Neural crest cell (in vitro differentiated cells): ENCODE data around the gene AMOTL2. TPM values are rescaled to one million over a fixed set of nuclear protein-coding genes. Genes with fewer than 3 reads are reported as not detected.

Experiments used
- DNase-seq: peaks from one replicate; pipeline ENCODE4 v3.0.0; 2021; ENCODE audit warnings: low read depth, mixed read lengths, low spot score
- H3K27ac Mint-ChIP-seq: one replicate; pipeline ENCODE4 v1.8.0; 2021; ENCODE audit warnings: mild to moderate bottlenecking, mixed read lengths; ENCODE audit not compliant: unreplicated experiment
- H3K27me3 Mint-ChIP-seq: 2 replicates; pipeline ENCODE4 v1.8.0; 2021; ENCODE audit warnings: low read depth, mild to moderate bottlenecking, mixed read lengths
- H3K36me3 Mint-ChIP-seq: 2 replicates; pipeline ENCODE4 v1.8.0; 2021; ENCODE audit warnings: low read depth, mild to moderate bottlenecking, mixed read lengths
- H3K4me1 Mint-ChIP-seq: 2 replicates; pipeline ENCODE4 v1.8.0; 2021; ENCODE audit warnings: mixed read lengths
- H3K4me3 Mint-ChIP-seq: one replicate; pipeline ENCODE4 v1.8.0; 2021; ENCODE audit warnings: mild to moderate bottlenecking, mixed read lengths
- H3K9me3 Mint-ChIP-seq: 2 replicates; pipeline ENCODE4 v1.8.0; 2021; ENCODE audit warnings: mixed read lengths
- long read RNA-seq: library from polyadenylated mRNA; unstranded; transcript quantifications from one replicate; pipeline ENCODE4 v2.0.0, GENCODE V29; 2020
- total RNA-seq: library from RNA; stranded (reverse); gene quantifications from 2 replicates; pipeline ENCODE4 v1.2.1, GENCODE V29; 2021
- TF ChIP-seq, protein P1 (sequence below): fragments of 200-600 bp; sonication (generic); conservative IDR thresholded peaks from 2 replicates; pipeline ENCODE4 v1.5.0; 2021; ENCODE audit warnings: antibody characterized with exemption, mild to moderate bottlenecking

Gene AMOTL2
- 55.6 and 59.5 TPM in 2 replicates for total RNA-seq
- long read RNA-seq, full-length matches to known transcripts, result 1 of 4 reads
- long read RNA-seq, partial matches to known transcripts, result 2 of 4 reads
- long read RNA-seq, other reads (novel, unspliced or antisense), result 1 of 4 reads

- Mint-ChIP-seq H3K27me3 (peaks cover 23% of the 10 kb centered on the region), H3K4me1 (peaks cover 55% of the 10 kb centered on the region), H3K9me3 (no peaks in the 10 kb centered on the region), H3K27ac (peak within 1 kb of the TSS; percentile 100), H3K36me3 (peaks cover 16% of the 10 kb centered on the region), H3K4me3 (peak within 1 kb of the TSS; percentile 97)
- TF ChIP-seq, protein P1, sequence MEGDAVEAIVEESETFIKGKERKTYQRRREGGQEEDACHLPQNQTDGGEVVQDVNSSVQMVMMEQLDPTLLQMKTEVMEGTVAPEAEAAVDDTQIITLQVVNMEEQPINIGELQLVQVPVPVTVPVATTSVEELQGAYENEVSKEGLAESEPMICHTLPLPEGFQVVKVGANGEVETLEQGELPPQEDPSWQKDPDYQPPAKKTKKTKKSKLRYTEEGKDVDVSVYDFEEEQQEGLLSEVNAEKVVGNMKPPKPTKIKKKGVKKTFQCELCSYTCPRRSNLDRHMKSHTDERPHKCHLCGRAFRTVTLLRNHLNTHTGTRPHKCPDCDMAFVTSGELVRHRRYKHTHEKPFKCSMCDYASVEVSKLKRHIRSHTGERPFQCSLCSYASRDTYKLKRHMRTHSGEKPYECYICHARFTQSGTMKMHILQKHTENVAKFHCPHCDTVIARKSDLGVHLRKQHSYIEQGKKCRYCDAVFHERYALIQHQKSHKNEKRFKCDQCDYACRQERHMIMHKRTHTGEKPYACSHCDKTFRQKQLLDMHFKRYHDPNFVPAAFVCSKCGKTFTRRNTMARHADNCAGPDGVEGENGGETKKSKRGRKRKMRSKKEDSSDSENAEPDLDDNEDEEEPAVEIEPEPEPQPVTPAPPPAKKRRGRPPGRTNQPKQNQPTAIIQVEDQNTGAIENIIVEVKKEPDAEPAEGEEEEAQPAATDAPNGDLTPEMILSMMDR, result no peak
- DNase-seq, result peak; percentile 80
These were observed at the start of gene AMOTL2 for GRCh38 chr3:134374105-134374790. TSS of gene AMOTL2 (minus strand) at chr3:134374447. CDS start at chr3:134371433, 3,014 bp downstream.

GRCh38 chr3:134423153-134423552 is 48.9 kb upstream of the AMOTL2 start:
- TF ChIP-seq, protein P1, result no peak
- no peak overlapping the region for H3K4me3 Mint-ChIP-seq
- H3K4me1 Mint-ChIP-seq, result peaks cover 10% of the 10 kb centered on the region
- H3K27me3 Mint-ChIP-seq, result peaks cover 7% of the 10 kb centered on the region
- H3K9me3 Mint-ChIP-seq, result peaks cover 3% of the 10 kb centered on the region
- no peak for DNase-seq
- no peaks in the 10 kb centered on the region for H3K36me3 Mint-ChIP-seq
- no peak overlapping the region for H3K27ac Mint-ChIP-seq

- H3K27me3 Mint-ChIP-seq, result peaks cover 7% of the 10 kb centered on the region
- no peak for DNase-seq
- peaks cover 3% of the 10 kb centered on the region for H3K9me3 Mint-ChIP-seq
- TF ChIP-seq, protein P1, result no peak
- H3K36me3 Mint-ChIP-seq, result no peaks in the 10 kb centered on the region
- H3K4me3 Mint-ChIP-seq, result no peak overlapping the region
- H3K27ac Mint-ChIP-seq, result no peak overlapping the region
- peaks cover 10% of the 10 kb centered on the region for H3K4me1 Mint-ChIP-seq
These were observed 45.7 kb upstream of the AMOTL2 start for GRCh38 chr3:134419960-134420321.

GRCh38 chr3:134419214-134419959 is 45.1 kb upstream of the AMOTL2 start:
- no peak for DNase-seq

GRCh38 chr3:134409041-134409440 is 34.8 kb upstream of the AMOTL2 start:
- no peaks in the 10 kb centered on the region for H3K36me3 Mint-ChIP-seq
- peaks cover 2% of the 10 kb centered on the region for H3K9me3 Mint-ChIP-seq
- TF ChIP-seq, protein P1, result no peak
- no peak for DNase-seq
- H3K4me3 Mint-ChIP-seq, result no peak overlapping the region
- no peak overlapping the region for H3K27ac Mint-ChIP-seq
- peaks cover 77% of the 10 kb centered on the region for H3K27me3 Mint-ChIP-seq
- H3K4me1 Mint-ChIP-seq, result peaks cover 28% of the 10 kb centered on the region

More at GRCh38 chr3:134419214-134419959, 45.1 kb upstream of the AMOTL2 start:
- peaks cover 10% of the 10 kb centered on the region for H3K4me1 Mint-ChIP-seq
- TF ChIP-seq, protein P1, result no peak
- no peak overlapping the region for H3K4me3 Mint-ChIP-seq
- H3K27ac Mint-ChIP-seq, result peak overlapping the region; percentile 82
- H3K9me3 Mint-ChIP-seq, result peaks cover 3% of the 10 kb centered on the region
- H3K27me3 Mint-ChIP-seq, result peaks cover 7% of the 10 kb centered on the region
- no peaks in the 10 kb centered on the region for H3K36me3 Mint-ChIP-seq
